A549 (cell line): ENCODE measurements around the gene CHKA.

Experiments used
- CHD2 ChIP-seq: fragments of 150-350 bp; IDR thresholded peaks from 2 replicates; pipeline ENCODE4 v1.6.1; 2014; ENCODE audit warnings: low read length; ENCODE audit not compliant: partially characterized antibody
- EP300 ChIP-seq, 2 experiments: fragments of >200 bp; sonication (Bioruptor Twin); formaldehyde crosslinking; IDR thresholded peaks; 2 replicates in 1 of 2; 3 replicates in 1 of 2; pipeline ENCODE4 v1.6.1; 2016 to 2017
- PBX3 ChIP-seq: IDR thresholded peaks from 2 replicates; pipeline ENCODE4 v1.6.1; 2012
- TF ChIP-seq, protein P1 (sequence below): fragments of >200 bp; sonication (Bioruptor Twin); formaldehyde crosslinking; IDR thresholded peaks from 3 replicates; pipeline ENCODE4 v1.5.1; 2016

GRCh38 chr11:68008381-68009337, 112.5 kb downstream of the CHKA start:
- TF ChIP-seq, protein P1, sequence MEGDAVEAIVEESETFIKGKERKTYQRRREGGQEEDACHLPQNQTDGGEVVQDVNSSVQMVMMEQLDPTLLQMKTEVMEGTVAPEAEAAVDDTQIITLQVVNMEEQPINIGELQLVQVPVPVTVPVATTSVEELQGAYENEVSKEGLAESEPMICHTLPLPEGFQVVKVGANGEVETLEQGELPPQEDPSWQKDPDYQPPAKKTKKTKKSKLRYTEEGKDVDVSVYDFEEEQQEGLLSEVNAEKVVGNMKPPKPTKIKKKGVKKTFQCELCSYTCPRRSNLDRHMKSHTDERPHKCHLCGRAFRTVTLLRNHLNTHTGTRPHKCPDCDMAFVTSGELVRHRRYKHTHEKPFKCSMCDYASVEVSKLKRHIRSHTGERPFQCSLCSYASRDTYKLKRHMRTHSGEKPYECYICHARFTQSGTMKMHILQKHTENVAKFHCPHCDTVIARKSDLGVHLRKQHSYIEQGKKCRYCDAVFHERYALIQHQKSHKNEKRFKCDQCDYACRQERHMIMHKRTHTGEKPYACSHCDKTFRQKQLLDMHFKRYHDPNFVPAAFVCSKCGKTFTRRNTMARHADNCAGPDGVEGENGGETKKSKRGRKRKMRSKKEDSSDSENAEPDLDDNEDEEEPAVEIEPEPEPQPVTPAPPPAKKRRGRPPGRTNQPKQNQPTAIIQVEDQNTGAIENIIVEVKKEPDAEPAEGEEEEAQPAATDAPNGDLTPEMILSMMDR = no peak
- no peak for TF ChIP-seq CHD2
- no peak for TF ChIP-seq EP300 (IDR thresholded peaks at IDR 0.05)
- TF ChIP-seq PBX3 = no peak
